Neuronal stem cell (in vitro differentiated cells): ENCODE measurements around the gene CDRT4.

ENCODE experiments used
- DNase-seq: peaks from one replicate; pipeline ENCODE4 v3.0.0-alpha.2; 2013; ENCODE audit warnings: low spot score
- H2AFZ ChIP-seq: one replicate; pipeline ENCODE4 v1.6.1; 2013; ENCODE audit warnings: mild to moderate bottlenecking, low read length, inconsistent platforms
- H2AK5ac ChIP-seq: 2 replicates; pipeline ENCODE4 v1.6.1; 2013; ENCODE audit warnings: low read depth, mild to moderate bottlenecking, inconsistent platforms, low read length, moderate library complexity, mixed read lengths
- H2BK120ac ChIP-seq: 2 replicates; pipeline ENCODE4 v1.6.1; 2013; ENCODE audit warnings: low read depth, mild to moderate bottlenecking, inconsistent platforms, low read length, moderate library complexity, mixed read lengths
- H2BK12ac ChIP-seq: one replicate; pipeline ENCODE4 v1.6.1; 2013; ENCODE audit warnings: low read length, inconsistent platforms
- H2BK15ac ChIP-seq: 2 replicates; pipeline ENCODE4 v1.6.1; 2013; ENCODE audit warnings: mild to moderate bottlenecking, low read length, inconsistent platforms, mixed read lengths
- H2BK5ac ChIP-seq: one replicate; pipeline ENCODE4 v1.6.1; 2013; ENCODE audit warnings: inconsistent platforms, mild to moderate bottlenecking, low read length, moderate library complexity
- H3K14ac ChIP-seq: one replicate; pipeline ENCODE4 v1.6.1; 2013; ENCODE audit warnings: low read length, inconsistent platforms
- H3K18ac ChIP-seq: 2 replicates; pipeline ENCODE4 v1.6.1; 2013; ENCODE audit warnings: low read length, inconsistent platforms
- H3K23ac ChIP-seq: 2 replicates; pipeline ENCODE4 v1.6.1; 2013; ENCODE audit warnings: low read depth, mild to moderate bottlenecking, mixed read lengths, low read length, inconsistent platforms; ENCODE audit not compliant: poor library complexity
- H3K27ac ChIP-seq: replicated peaks from 3 replicates; pipeline ENCODE4 v1.5.1; 2013; ENCODE audit warnings: low read length, inconsistent platforms
- H3K27me3 ChIP-seq, 3 experiments: 2 replicates each; pipeline ENCODE4 v1.6.1; 2013; ENCODE audit warnings: low read length in 3 of 3, mild to moderate bottlenecking in 2 of 3, inconsistent platforms in 1 of 3, low read depth in 1 of 3, mixed read lengths in 1 of 3, moderate library complexity in 1 of 3; ENCODE audit not compliant: control insufficient read depth in 3 of 3, insufficient read depth in 3 of 3
- H3K36me3 ChIP-seq, 2 donors: replicated peaks in 1 of 2; 2 replicates each; pipeline ENCODE4 v1.6.1; 2013; ENCODE audit warnings: low read length in 2 of 2; ENCODE audit not compliant: control insufficient read depth in 2 of 2, insufficient read depth in 2 of 2
- H3K4ac ChIP-seq: 2 replicates; pipeline ENCODE4 v1.6.1; 2013; ENCODE audit warnings: inconsistent platforms, mild to moderate bottlenecking, low read length, moderate library complexity
- H3K4me1 ChIP-seq, 2 donors: 1 replicate in 1 of 2; 2 replicates in 1 of 2; pipeline ENCODE4 v1.6.1; 2013; ENCODE audit warnings: low read length in 2 of 2, low read depth in 1 of 2; ENCODE audit not compliant: control insufficient read depth in 2 of 2, insufficient read depth in 1 of 2
- H3K4me2 ChIP-seq: one replicate; pipeline ENCODE4 v1.6.1; 2013; ENCODE audit warnings: mild to moderate bottlenecking, low read length, inconsistent platforms; ENCODE audit not compliant: insufficient read depth, poor library complexity, severe bottlenecking
- H3K4me3 ChIP-seq, 2 donors: 2 replicates each; pipeline ENCODE4 v1.5.1; 2013; ENCODE audit warnings: low read length in 2 of 2, mild to moderate bottlenecking in 2 of 2, inconsistent platforms in 1 of 2, moderate library complexity in 1 of 2
- H3K79me1 ChIP-seq: one replicate; pipeline ENCODE4 v1.6.1; 2013; ENCODE audit warnings: low read depth, mild to moderate bottlenecking, inconsistent platforms, low read length, moderate library complexity
- H3K9ac ChIP-seq: one replicate; pipeline ENCODE4 v1.6.1; 2013; ENCODE audit warnings: mild to moderate bottlenecking, low read depth, low read length, inconsistent platforms; ENCODE audit not compliant: poor library complexity
- H3K9me3 ChIP-seq, 2 donors: replicated peaks in 1 of 2; 2 replicates each; pipeline versions ENCODE3 to v1.6.1; 2013; ENCODE audit warnings: low read length in 2 of 2, mild to moderate bottlenecking in 2 of 2, inconsistent platforms in 1 of 2, low read depth in 1 of 2, mixed read lengths in 1 of 2, moderate library complexity in 1 of 2; ENCODE audit not compliant: control insufficient read depth in 2 of 2, insufficient read depth in 1 of 2
- H4K8ac ChIP-seq: one replicate; pipeline ENCODE4 v1.6.1; 2013; ENCODE audit warnings: low read depth, mild to moderate bottlenecking, inconsistent platforms, low read length, moderate library complexity
- H4K91ac ChIP-seq: one replicate; pipeline ENCODE4 v1.6.1; 2013; ENCODE audit warnings: low read length, low read depth, mild to moderate bottlenecking, inconsistent platforms; ENCODE audit not compliant: poor library complexity
- WGBS, 2 donors: extraction: QIAGEN DNeasy Blood & Tissue Kit; methylation state at CpG; one replicate each; pipeline ENCODE4 v1.1.7; 2013; ENCODE audit warnings: missing lambda C conversion rate in 2 of 2, mixed read lengths in 1 of 2; ENCODE audit not compliant: insufficient read length in 2 of 2, insufficient replicate concordance in 1 of 2; ENCODE audit errors: extremely low coverage in 2 of 2; 5-methylcytosine and 5-hydroxymethylcytosine counted together

CDRT4 gene

DNA sequence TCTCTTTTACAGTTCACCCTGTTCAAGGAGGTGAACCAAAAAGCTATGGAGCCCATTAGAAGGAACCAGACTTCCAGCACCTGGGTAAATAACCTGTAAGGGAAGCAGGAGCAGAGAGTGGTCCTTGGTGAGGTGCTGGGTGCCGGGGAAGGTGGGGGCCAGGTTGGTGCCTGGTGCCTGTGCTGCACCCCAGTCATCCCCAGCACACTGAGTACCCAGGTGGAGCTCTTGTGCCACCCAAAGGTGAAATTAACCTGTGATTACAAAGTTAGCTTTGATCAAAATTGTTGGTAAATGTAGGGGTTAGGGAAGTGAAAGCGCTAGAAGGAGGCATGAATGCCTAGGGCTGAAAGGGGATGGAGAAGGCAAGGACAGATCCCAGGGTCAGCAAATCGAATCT lies 58.6 kb downstream of the CDRT4 start:
- Histone ChIP-seq H3K4me2 (no peak overlapping the region), H3K4ac (no peak overlapping the region), H3K9me3 (no peaks in the 10 kb centered on the region), H2AFZ (no peak overlapping the region), H3K9ac (no peak overlapping the region), H4K8ac (no peak overlapping the region), H2BK120ac (no peak overlapping the region), H3K14ac (no peak overlapping the region), H3K18ac (no peak overlapping the region), H3K27me3 (no peaks in the 10 kb centered on the region), H3K4me1 (peaks cover 0 to 5% of the 10 kb centered on the region in 2 donors), H3K79me1 (no peaks in the 10 kb centered on the region), H2AK5ac (no peak overlapping the region), H2BK15ac (no peak overlapping the region), H3K4me3 (no peak overlapping the region), H2BK12ac (no peak overlapping the region), H4K91ac (no peak overlapping the region), H3K36me3 (no peaks in the 10 kb centered on the region), H3K27ac (no peak overlapping the region), H2BK5ac (no peak overlapping the region), H3K23ac (no peak overlapping the region)
- no peak for DNase-seq
- WGBS, 2 donors: no CpG with 5 or more reads among the region's 3 CpGs

DNA sequence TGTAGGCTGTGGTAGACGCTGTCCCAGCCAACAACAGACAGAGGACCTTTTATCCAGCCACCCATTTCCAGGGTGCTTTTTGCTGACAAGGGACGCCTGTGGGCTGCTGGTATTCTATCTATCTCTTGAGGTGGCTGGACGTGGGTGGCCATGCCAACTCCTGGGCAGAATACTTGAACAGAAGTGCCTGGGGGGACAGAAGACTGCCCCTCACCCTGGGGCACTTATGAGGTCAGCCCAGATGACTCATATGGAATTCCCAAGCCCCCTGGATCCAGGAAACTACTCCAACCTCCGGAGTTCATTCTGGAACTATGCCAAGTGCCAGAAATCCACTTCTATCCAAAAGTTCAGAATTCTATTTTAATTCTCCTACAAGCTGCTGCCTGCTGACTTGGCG lies 61.3 kb downstream of the CDRT4 start:
- Histone ChIP-seq H3K14ac (no peak overlapping the region), H3K4me1 (no peaks in the 10 kb centered on the region), H4K91ac (no peak overlapping the region), H2BK120ac (no peak overlapping the region), H2AK5ac (no peak overlapping the region), H3K27me3 (no peaks in the 10 kb centered on the region), H3K36me3 (no peaks in the 10 kb centered on the region), H3K4me3 (no peak overlapping the region), H3K79me1 (no peaks in the 10 kb centered on the region), H3K4me2 (no peak overlapping the region), H3K4ac (no peak overlapping the region), H3K9me3 (no peaks in the 10 kb centered on the region), H3K9ac (no peak overlapping the region), H2AFZ (no peak overlapping the region), H2BK15ac (no peak overlapping the region), H3K23ac (no peak overlapping the region), H4K8ac (no peak overlapping the region), H3K18ac (no peak overlapping the region), H3K27ac (no peak overlapping the region), H2BK5ac (no peak overlapping the region), H2BK12ac (no peak overlapping the region)
- WGBS, 2 donors: no CpG with 5 or more reads among the region's 5 CpGs
- no peak for DNase-seq

DNA sequence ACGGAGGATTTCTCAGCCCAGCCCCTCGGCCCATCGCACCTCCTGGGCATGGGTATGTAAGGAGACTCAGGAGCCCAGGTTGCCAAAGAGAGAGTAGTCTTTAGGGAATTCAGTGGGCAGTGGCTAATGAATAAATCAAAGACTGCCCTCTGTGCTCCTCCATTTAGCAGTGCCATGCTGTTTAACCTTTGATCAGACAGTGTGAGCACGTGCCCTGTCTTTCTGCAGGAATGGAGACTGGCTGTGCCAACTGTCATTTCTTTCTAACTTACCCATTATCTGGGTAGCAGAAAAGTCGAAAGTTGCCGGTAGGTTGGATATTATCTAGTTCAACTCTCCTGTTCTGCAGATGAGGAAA lies 62.4 kb downstream of the CDRT4 start:
- Histone ChIP-seq H3K9me3 (no peaks in the 10 kb centered on the region), H3K4me3 (no peak overlapping the region), H4K91ac (no peak overlapping the region), H2BK5ac (no peak overlapping the region), H3K4ac (no peak overlapping the region), H2AFZ (no peak overlapping the region), H3K27ac (no peak overlapping the region), H4K8ac (no peak overlapping the region), H3K18ac (no peak overlapping the region), H2AK5ac (no peak overlapping the region), H2BK12ac (no peak overlapping the region), H3K4me2 (no peak overlapping the region), H3K9ac (no peak overlapping the region), H2BK15ac (no peak overlapping the region), H3K79me1 (no peaks in the 10 kb centered on the region), H3K36me3 (no peaks in the 10 kb centered on the region), H2BK120ac (no peak overlapping the region), H3K23ac (no peak overlapping the region), H3K14ac (no peak overlapping the region), H3K4me1 (no peaks in the 10 kb centered on the region), H3K27me3 (no peaks in the 10 kb centered on the region)
- no peak for DNase-seq
- no CpG with 5 or more reads among the region's 6 CpGs for WGBS, 2 donors

DNA sequence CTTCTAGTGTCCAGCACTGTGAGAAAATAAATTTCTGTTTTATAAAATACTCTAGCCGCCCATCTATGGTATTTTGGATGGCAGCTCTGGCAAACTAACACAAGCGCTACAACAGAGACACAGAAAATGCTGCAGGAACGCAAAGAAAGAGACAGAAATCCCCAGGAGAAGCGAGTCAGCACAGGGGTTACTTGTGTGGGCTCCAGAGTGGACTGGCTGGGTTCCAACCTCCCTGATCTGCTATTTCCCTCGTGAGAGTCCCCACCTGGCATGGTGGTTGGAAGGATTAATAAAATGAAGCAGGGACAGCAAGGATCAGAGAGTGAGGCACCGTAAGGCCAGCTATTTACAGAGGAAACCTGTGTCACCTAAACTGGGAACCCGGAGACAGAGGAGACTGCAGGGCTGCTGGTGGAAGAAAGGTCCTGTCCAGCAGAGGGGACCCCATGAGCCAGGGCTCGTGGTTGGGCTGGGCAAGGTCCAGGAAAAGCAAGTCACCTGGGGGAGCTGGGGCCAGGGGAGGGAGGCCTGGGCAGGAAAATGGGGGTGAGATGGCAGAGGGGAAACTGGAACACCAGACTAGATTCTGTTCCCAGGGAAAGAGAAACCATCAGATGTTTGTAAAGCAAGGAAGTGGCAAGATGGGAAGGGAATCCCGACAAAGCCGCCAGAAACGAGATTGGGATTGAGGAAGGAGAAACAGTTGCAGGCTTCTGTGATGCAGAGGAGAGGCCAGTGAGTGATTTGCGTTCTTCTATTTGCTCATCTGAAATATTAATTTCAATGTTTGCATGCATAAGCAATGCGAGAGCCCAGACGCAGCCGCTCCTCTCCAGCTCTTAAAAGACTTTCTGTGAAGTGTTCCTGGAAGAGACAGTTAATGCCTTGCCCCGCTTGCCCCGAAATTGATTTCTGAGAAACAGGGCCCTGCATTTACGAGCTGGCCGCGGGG lies 63.0 kb downstream of the CDRT4 start:
- no peak overlapping the region for H3K9ac ChIP-seq
- no CpG with 5 or more reads among the region's 20 CpGs for WGBS, 2 donors

More for the DNA sequence above, 63.0 kb downstream of the CDRT4 start:
- no peaks in the 10 kb centered on the region for H3K4me1 ChIP-seq
- no peak overlapping the region for H2BK5ac ChIP-seq
- no peaks in the 10 kb centered on the region for H3K9me3 ChIP-seq
- no peak overlapping the region for H3K4ac ChIP-seq
- no peak for DNase-seq
- H3K36me3 ChIP-seq: no peaks in the 10 kb centered on the region
- no peaks in the 10 kb centered on the region for H3K27me3 ChIP-seq
- H3K27ac ChIP-seq: no peak overlapping the region
- H4K8ac ChIP-seq: no peak overlapping the region
- no peak overlapping the region for H2BK12ac ChIP-seq
- no peak overlapping the region for H3K18ac ChIP-seq
- no peak overlapping the region for H2AK5ac ChIP-seq
- no peak overlapping the region for H2BK15ac ChIP-seq
- H3K14ac ChIP-seq: no peak overlapping the region
- H3K4me2 ChIP-seq: no peak overlapping the region
- H4K91ac ChIP-seq: no peak overlapping the region
- H3K23ac ChIP-seq: no peak overlapping the region
- no peak overlapping the region for H2BK120ac ChIP-seq
- no peaks in the 10 kb centered on the region for H3K79me1 ChIP-seq
- no peak overlapping the region for H3K4me3 ChIP-seq
- H2AFZ ChIP-seq: no peak overlapping the region
